Raji (cell line): ENCODE measurements around the gene KLHL7.

Experiments used
- POLR2A ChIP-seq: IDR thresholded peaks from 2 replicates; pipeline ENCODE4 v1.6.1; 2011; ENCODE audit warnings: low read depth, low read length, control low read depth; ENCODE audit not compliant: insufficient read depth

Gene KLHL7

GRCh38 chr7:23133797-23134196 lies 28.2 kb downstream of the KLHL7 start:
- TF ChIP-seq POLR2A, result no peak

- no peak for TF ChIP-seq POLR2A
Measured at GRCh38 chr7:23135755-23136154, 30.2 kb downstream of the KLHL7 start.

- no peak for TF ChIP-seq POLR2A
Measured at GRCh38 chr7:23136216-23136615, 30.6 kb downstream of the KLHL7 start.

GRCh38 chr7:23157679-23158078 lies 52.1 kb downstream of the KLHL7 start:
- no peak for TF ChIP-seq POLR2A

GRCh38 chr7:23158546-23158945 lies 53.0 kb downstream of the KLHL7 start:
- no peak for TF ChIP-seq POLR2A

GRCh38 chr7:23161482-23161881 lies 55.9 kb downstream of the KLHL7 start:
- TF ChIP-seq POLR2A, result no peak

- no peak for TF ChIP-seq POLR2A
Measured at GRCh38 chr7:23164846-23165245, 59.3 kb downstream of the KLHL7 start.

GRCh38 chr7:23165316-23165715 lies 59.7 kb downstream of the KLHL7 start:
- TF ChIP-seq POLR2A, result no peak

GRCh38 chr7:23167691-23168090 lies 62.1 kb downstream of the KLHL7 start:
- no peak for TF ChIP-seq POLR2A

- no peak for TF ChIP-seq POLR2A
Measured at GRCh38 chr7:23168111-23168885, 62.7 kb downstream of the KLHL7 start.

GRCh38 chr7:23175938-23176337 lies 70.4 kb downstream of the KLHL7 start:
- no peak for TF ChIP-seq POLR2A

- TF ChIP-seq POLR2A, result peak; percentile 97
Measured at GRCh38 chr7:23181684-23182553, 76.3 kb downstream of the KLHL7 start, which contains the start of gene NUP42. TSS of gene NUP42 (plus strand) at chr7:23182048. CDS start at chr7:23182086, 38 bp downstream.

- no peak for TF ChIP-seq POLR2A
Measured at GRCh38 chr7:23183279-23184012, 77.9 kb downstream of the KLHL7 start.

GRCh38 chr7:23184291-23184690 lies 78.7 kb downstream of the KLHL7 start:
- TF ChIP-seq POLR2A, result no peak

- TF ChIP-seq POLR2A, result no peak
Measured at GRCh38 chr7:23184709-23185359, 79.2 kb downstream of the KLHL7 start.
